Activated T-cell treated with anti-CD3 and anti-CD28 coated beads, Interleukin-2, amount 50 U/mL, for 48 hours (primary cell): ENCODE measurements around the gene BCS1L.

Source experiments
- DNase-seq, 2 experiments: peaks; one replicate each; pipeline ENCODE4 v3.0.0-alpha.2; 2020

Gene BCS1L

GRCh38 chr2:218659258-218659987 lies at the start of gene BCS1L, which contains the start of gene ZNF142:
BCS1L (plus strand) TSS chr2:218659683; CDS start chr2:218660988, 1,305 bp downstream.
ZNF142 (minus strand) TSS chr2:218659623; CDS start chr2:218656429, 3,194 bp downstream.
- peak; percentile 97 for DNase-seq

DNA sequence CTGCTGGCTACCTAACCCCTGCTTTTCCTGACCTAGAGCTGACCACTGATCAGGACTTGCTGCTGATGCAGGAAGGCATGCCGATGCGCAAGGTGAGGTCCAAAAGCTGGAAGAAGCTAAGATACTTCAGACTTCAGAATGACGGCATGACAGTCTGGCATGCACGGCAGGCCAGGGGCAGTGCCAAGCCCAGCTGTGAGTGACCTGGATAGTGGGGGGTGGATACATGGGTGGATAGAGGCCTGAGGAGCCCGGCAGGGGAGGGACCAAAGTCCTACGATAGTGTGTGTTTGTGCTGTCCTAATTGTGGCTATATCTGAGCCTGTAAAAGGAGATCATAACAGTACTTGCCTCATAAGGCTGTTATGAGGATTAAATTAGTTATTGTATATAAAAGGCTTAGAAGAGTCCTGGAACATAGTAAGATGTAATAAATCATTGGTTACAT lies 43.6 kb upstream of the BCS1L start:
- no peak for DNase-seq

DNA sequence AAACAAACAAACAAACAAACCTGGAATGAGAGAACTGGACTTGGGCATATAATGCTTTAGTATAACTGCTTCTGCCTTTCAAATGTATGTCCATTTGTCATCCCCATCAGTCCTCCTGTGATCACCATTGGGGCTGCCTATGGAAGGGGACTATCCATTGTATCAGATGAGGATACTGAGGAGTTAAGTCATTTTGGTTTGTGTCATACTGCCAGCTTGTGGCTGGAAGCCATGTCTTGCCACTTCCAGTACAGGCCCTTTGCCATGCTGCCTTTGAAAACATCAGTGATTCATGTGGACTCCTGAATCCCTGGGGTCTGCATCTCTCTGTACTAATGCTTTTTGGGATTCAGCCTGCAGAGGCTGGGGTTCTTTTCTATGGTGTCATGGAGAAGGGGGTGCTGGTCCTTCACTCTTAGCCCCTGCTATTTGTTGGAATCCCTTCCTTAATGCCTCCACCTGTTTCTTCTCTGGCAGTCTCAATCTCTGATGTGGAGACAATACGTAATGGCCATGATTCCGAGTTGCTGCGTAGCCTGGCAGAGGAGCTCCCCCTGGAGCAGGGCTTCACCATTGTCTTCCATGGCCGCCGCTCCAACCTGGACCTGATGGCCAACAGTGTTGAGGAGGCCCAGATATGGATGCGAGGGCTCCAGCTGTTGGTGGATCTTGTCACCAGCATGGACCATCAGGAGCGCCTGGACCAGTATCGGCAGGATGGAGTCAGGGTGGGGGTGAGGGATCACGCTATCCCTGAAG lies 41.2 kb upstream of the BCS1L start:
- DNase-seq, result no peak

DNA sequence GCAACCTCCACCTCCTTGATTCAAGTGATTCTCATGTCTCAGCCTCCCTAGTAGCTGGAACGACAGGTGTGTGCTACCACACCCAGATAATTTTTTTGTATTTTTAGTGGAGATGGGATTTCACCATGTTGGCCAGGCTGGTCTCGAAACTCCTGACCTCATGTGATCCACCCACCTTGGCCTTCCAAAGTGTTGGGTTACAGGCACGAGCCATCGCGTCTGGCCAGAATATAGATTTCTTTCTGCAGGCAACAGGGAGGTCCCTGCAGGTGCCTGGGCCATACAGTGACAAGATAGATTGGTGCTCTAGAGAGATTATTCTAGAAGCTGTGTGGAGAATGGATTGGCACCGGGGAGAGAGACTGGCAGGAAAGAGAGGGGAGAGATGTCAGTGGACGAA lies 38.5 kb upstream of the BCS1L start:
- no peak for DNase-seq

- DNase-seq, result no peak
Measured at GRCh38 chr2:218622606-218623365, 36.7 kb upstream of the BCS1L start.

DNA sequence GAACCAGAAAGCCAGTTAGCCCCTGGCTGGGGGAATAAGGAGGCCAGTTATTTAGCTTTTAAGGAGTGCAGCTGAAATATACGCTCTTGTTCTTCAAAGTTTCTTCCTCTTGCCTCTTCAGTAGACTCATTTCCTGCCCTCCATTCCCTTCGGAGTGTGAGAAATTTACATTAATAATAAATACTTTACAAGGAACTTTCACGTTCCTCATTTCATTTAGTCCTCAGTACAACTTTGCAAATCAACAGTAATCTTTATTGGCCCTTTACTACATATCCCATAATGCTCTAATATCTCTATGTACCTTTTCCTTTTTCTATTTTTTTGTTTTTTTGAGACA lies 36.1 kb upstream of the BCS1L start:
- DNase-seq, result no peak

- no peak for DNase-seq
Measured at GRCh38 chr2:218626369-218626768, 33.1 kb upstream of the BCS1L start.

- DNase-seq, result no peak
Measured at GRCh38 chr2:218627939-218628338, 31.5 kb upstream of the BCS1L start.

DNA sequence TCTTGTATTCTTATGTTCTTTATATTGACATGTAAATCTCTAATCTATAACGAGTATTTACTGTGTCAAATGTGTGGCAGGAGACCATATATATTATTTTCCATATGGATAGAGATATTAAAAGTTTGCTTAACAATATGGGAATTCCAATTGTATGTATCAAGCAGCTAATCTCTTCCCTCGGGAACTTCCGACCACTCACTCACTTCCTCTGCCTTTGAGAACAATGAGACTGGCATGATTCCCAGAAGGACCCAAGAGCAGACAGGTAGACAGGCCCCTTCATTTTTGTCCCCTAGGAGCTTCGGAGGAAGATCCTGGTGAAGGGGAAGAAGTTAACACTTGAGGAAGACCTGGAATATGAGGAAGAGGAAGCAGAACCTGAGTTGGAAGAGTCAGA lies 27.6 kb upstream of the BCS1L start:
- no peak for DNase-seq

- no peak for DNase-seq
Measured at GRCh38 chr2:218635719-218636118, 23.8 kb upstream of the BCS1L start.

GRCh38 chr2:218638372-218638771 lies 21.1 kb upstream of the BCS1L start:
- DNase-seq, result no peak

DNA sequence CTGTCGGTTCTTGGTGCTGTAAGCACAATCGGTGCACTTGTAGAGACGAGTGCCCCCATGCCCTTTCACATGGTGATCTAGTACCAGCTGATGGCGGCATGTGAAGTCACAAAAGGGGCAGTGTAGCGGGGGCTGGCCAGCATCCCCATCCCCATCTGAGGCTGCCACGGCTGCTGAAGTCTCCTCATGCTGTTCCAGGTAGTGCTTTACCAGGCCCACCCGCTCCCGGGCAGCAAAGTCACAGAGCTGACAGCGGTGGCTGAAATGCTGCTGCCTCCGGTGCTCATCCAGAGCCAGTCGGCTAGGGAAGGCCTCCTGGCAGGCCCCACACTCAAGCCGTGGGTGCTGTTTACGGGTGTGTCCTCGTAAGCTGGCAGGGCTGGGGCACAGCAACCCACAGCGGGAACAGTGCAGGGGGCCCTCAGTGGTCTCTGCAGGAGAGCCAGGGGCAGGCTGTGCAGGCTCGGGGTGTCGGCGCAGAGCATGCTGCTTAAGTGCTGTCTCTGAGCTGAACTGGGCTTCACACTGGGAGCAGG lies 17.3 kb upstream of the BCS1L start:
- no peak for DNase-seq

DNA sequence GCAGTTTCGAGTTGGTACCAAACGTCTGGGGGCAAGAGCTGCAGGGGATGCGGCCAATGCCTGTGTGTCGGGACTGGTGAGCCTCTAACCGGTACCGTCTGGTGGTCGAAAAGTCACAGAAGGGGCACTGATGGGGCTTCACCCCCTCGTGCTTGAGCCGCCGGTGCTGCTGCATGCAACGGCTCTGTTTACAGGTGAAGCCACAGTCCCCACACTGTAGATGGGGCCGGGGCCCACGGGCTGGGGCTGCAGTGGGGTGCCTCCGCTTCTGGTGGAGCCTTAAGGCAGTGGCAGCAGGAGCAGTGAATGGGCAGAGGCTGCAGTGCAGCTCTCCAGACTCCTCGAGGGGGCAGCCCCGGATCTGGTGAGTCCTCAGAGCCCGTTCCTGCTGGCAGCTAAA lies 16.7 kb upstream of the BCS1L start:
- no peak for DNase-seq

DNA sequence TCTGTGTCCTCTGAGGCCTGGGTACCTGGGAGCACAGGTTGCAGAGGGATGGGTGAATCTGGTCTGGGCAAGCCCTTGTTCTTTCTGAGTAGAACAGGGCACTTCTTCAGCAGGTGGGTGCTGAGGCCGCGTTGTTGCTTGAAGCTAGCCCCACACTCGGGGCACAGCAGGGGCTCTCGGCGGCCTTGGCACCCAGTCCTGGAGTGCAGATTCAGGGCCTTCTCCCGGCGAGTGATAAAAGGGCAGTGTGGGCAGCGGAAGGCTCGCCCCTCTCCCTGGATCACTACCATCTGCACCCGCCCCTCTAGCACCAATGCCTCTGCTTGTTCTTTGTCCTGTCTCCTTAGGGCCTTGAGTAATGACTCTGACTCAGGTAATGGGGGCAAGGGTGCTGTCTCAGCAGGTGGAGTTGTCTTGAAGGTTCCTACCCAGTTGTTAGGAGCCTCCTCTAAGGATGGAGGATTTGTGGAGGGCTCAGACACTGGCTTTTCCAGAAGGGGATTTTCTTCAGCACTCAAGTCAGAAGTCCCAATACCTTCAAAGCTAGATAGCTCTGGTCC lies 15.7 kb upstream of the BCS1L start:
- DNase-seq, result no peak

DNA sequence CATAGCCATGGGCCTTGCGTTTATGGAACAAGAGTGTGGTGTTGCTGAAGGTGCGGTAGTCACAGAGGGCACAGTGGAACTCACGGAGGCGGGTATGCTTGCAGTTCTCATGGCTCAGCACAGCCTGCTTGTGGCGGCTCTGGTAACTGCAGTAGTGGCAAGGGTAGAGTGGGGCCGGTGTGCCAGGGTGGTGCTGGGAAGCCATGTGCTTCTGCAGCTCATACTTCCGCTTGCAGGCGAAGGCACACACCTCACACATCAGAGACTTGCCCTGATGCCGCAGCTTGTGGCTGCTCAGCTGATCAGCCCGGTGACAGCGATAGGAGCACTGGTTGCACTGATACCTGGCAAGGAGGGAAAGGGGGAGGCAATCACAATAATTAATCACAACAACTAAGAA lies 14.8 kb upstream of the BCS1L start:
- DNase-seq, result no peak

DNA sequence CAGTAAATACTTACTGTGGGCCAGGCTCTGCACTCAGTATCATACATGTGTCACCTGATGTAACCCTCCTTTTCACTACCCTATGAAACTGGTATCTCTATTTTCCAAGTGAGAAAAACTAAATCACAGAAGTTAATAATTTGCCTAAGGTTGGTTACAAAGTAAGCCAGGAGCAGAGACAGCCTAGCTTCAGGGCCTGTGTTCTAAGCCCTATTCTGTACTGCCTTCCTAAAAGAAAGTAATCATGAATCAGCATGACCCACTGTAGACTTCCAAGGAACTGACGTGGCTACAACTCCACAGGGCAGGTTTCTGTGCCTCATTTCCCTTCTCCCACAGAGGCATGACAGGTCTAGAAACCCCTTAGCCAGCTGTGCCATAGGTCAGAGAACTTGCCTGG lies 14.4 kb upstream of the BCS1L start:
- DNase-seq, result no peak

DNA sequence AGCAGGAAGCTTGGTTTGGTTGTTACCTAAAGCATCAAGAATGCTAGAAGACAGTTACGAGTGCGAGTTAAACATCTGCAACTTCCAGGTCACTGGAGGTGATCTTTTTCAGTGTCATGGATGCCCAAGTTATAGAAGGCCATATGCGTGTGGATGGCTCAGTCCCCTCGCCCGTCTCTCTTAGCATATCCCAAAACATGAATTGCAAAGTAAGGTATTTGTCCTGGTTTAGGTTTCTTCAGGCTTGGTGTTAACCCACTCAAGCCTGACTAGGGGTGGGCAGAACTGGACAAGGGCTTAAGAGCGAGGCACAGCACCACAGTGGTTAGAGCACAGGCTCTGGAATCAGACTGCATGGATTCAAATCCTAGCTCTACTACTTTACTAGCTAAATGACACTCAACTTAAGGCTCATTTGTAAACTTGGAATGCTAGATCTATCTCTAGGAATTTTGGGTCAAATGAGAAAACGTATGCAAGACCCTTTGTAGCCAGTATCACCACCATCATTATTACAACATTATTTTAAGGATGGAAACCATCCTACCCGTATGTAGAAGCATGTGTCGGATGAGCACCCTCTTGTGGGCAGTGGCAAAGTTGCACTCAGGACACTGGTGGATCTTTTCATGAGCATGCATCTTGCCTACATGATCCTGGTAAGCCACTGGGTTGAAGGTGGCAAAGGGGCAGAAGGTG lies 11.2 kb upstream of the BCS1L start:
- peak; percentile 65 for DNase-seq

- no peak for DNase-seq
Measured at GRCh38 chr2:218648787-218649100, 10.7 kb upstream of the BCS1L start.

- DNase-seq, result no peak
Measured at GRCh38 chr2:218655751-218656150, 3.7 kb upstream of the BCS1L start.

- peak; percentile 73 to 75 for DNase-seq
Measured at GRCh38 chr2:218658671-218659257, 719 bp upstream of the BCS1L start.

GRCh38 chr2:218659988-218660358 lies 490 bp downstream of the BCS1L start:
- no peak for DNase-seq

DNA sequence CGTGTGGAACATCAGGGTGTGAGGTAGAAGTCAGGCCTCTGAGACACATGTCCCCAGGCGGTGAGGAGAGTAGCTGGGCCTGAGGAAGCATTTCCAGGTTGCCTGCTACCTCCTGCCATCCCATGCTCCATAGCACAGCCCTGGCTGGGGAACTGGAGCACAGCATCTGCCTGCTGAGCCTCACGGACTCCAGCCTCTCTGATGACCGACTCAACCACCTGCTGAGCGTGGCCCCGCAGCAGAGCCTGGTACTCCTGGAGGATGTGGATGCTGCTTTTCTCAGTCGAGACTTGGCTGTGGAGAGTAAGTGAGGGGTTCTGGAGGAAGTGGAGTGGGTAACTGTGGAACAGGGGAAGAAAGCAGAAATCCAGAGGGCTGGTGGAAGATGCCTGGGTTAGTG lies 2.9 kb downstream of the BCS1L start:
- DNase-seq, result no peak
